Neural cell (in vitro differentiated cells): ENCODE data around the gene KIFAP3. TPM values are rescaled to one million over a fixed set of nuclear protein-coding genes. Genes with fewer than 3 reads are reported as not detected.

Source experiments
- H2AFZ ChIP-seq: fragments of 200-600, 300-800 bp; sonication (generic), shearing (Covaris generic); 2 replicates; pipeline ENCODE4 v1.6.0; 2014; ENCODE audit warnings: low read depth, mild to moderate bottlenecking, antibody characterized with exemption, low read length, moderate library complexity
- H3F3A ChIP-seq: fragments of 200-600 bp; shearing (Covaris generic); 2 replicates; pipeline ENCODE4 v1.6.1; 2016; ENCODE audit warnings: mild to moderate bottlenecking, moderate library complexity, mixed read lengths, antibody characterized with exemption, low read length; ENCODE audit not compliant: insufficient read depth, poor library complexity, severe bottlenecking
- H3K27ac ChIP-seq: fragments of 200-600, 300-800 bp; sonication (generic), shearing (Covaris generic); 2 replicates; pipeline ENCODE4 v1.5.1; 2014; ENCODE audit warnings: mild to moderate bottlenecking, low read length, moderate library complexity
- H3K27me3 ChIP-seq: fragments of 300-800, 200-600 bp; sonication (generic), shearing (Covaris generic); 2 replicates; pipeline ENCODE4 v1.6.0; 2014; ENCODE audit warnings: mild to moderate bottlenecking, low read depth, low read length, moderate library complexity; ENCODE audit not compliant: insufficient read depth
- H3K36me3 ChIP-seq: fragments of 300-800, 200-600 bp; sonication (generic), shearing (Covaris generic); 2 replicates; pipeline ENCODE4 v1.5.1; 2014; ENCODE audit warnings: mild to moderate bottlenecking, antibody characterized with exemption, low read length, moderate library complexity; ENCODE audit not compliant: insufficient read depth
- H3K4me2 ChIP-seq: fragments of 300-800, 200-600 bp; sonication (generic), shearing (Covaris generic); 2 replicates; pipeline ENCODE4 v1.6.0; 2014; ENCODE audit warnings: mild to moderate bottlenecking, low read length
- H3K4me3 ChIP-seq: fragments of 300-800, 200-600 bp; sonication (generic), shearing (Covaris generic); 2 replicates; pipeline ENCODE4 v1.5.1; 2014; ENCODE audit warnings: mild to moderate bottlenecking, low read length, moderate library complexity
- H3K79me2 ChIP-seq: fragments of 200-600 bp; shearing (Covaris generic); replicated peaks from 2 replicates; pipeline ENCODE4 v1.6.0; 2014; ENCODE audit warnings: mild to moderate bottlenecking, low read length, moderate library complexity; ENCODE audit not compliant: insufficient read depth
- H3K9ac ChIP-seq: fragments of 300-800, 200-600 bp; sonication (generic), shearing (Covaris generic); 2 replicates; pipeline ENCODE4 v1.6.1; 2016; ENCODE audit warnings: mild to moderate bottlenecking, low read length, mixed read lengths
- H3K9me2 ChIP-seq: fragments of 200-600 bp; shearing (Covaris generic); 2 replicates; pipeline ENCODE4 v1.6.1; 2016; ENCODE audit warnings: mild to moderate bottlenecking, low read length, mixed read lengths; ENCODE audit not compliant: insufficient read depth
- H3K9me3 ChIP-seq: fragments of 200-600, 300-800 bp; sonication (generic), shearing (Covaris generic); 2 replicates; pipeline ENCODE4 v1.6.1; 2016; ENCODE audit warnings: mild to moderate bottlenecking, mixed run types, low read length, moderate library complexity, mixed read lengths
- H4K20me1 ChIP-seq: fragments of 200-600 bp; shearing (Covaris generic); 2 replicates; pipeline ENCODE4 v1.6.1; 2016; ENCODE audit warnings: mild to moderate bottlenecking, mixed run types; ENCODE audit not compliant: insufficient read depth
- CTCF ChIP-seq: fragments of 450-650 bp; IDR thresholded peaks from 2 replicates; pipeline ENCODE4 v1.5.1; 2014; ENCODE audit warnings: antibody characterized with exemption, mild to moderate bottlenecking, moderate library complexity; ENCODE audit not compliant: poor library complexity, severe bottlenecking
- EP300 ChIP-seq: fragments of 450-650 bp; conservative IDR thresholded peaks from 2 replicates; pipeline ENCODE4 v1.6.1; 2014; ENCODE audit warnings: antibody characterized with exemption, mild to moderate bottlenecking, moderate library complexity; ENCODE audit not compliant: poor library complexity, severe bottlenecking
- EZH2 ChIP-seq: fragments of 200-600, 300-800 bp; shearing (Covaris generic), sonication (generic); IDR thresholded peaks from 2 replicates; pipeline ENCODE4 v1.6.1; 2014; ENCODE audit warnings: antibody characterized with exemption, low read length, borderline replicate concordance, mild to moderate bottlenecking; ENCODE audit not compliant: insufficient read depth, poor library complexity, severe bottlenecking
- MXI1 ChIP-seq: fragments of 450-650 bp; conservative IDR thresholded peaks from 2 replicates; pipeline ENCODE4 v1.6.1; 2014; ENCODE audit warnings: antibody characterized with exemption, mild to moderate bottlenecking; ENCODE audit not compliant: poor library complexity, severe bottlenecking
- POLR2AphosphoS5 ChIP-seq: IDR thresholded peaks from 2 replicates; pipeline ENCODE4 v1.6.1; 2012
- RAD21 ChIP-seq: fragments of 450-650 bp; conservative IDR thresholded peaks from 2 replicates; pipeline ENCODE4 v1.6.1; 2014; ENCODE audit warnings: antibody characterized with exemption, mild to moderate bottlenecking, moderate library complexity
- REST ChIP-seq: IDR thresholded peaks from 2 replicates; pipeline ENCODE4 v1.6.1; 2012; ENCODE audit warnings: borderline replicate concordance
- SMC3 ChIP-seq: fragments of 450-650 bp; conservative IDR thresholded peaks from 2 replicates; pipeline ENCODE4 v1.6.1; 2014; ENCODE audit warnings: antibody characterized with exemption, mild to moderate bottlenecking, moderate library complexity; ENCODE audit not compliant: poor library complexity
- TAF1 ChIP-seq: IDR thresholded peaks from 2 replicates; pipeline ENCODE4 v1.6.1; 2012; ENCODE audit warnings: low read depth
- polyA plus RNA-seq: library from polyadenylated mRNA; depleted of rRNA; stranded (reverse); fragments of >200 nt; gene quantifications from 2 replicates; pipeline ENCODE4 v1.2.3, GENCODE V29; 2014

KIFAP3 gene
- polyA plus RNA-seq, 1 donor from 2014 or later = 256 TPM

- Histone ChIP-seq H3K27me3 (no peaks in the 10 kb centered on the region), H3K27ac (no peak overlapping the region), H3K36me3 (peaks cover 16% of the 10 kb centered on the region), H3K9ac (no peak overlapping the region), H3K4me2 (no peak overlapping the region), H2AFZ (no peak overlapping the region), H3K9me3 (no peaks in the 10 kb centered on the region), H3K9me2 (no peaks in the 10 kb centered on the region), H3K4me3 (no peak overlapping the region), H4K20me1 (no peaks in the 10 kb centered on the region), H3F3A (no peaks in the 10 kb centered on the region), H3K79me2 (no peaks in the 10 kb centered on the region)
- TF ChIP-seq CTCF (no peak), SMC3 (no peak), EZH2 (no peak), RAD21 (no peak), MXI1 (no peak), REST (no peak), POLR2AphosphoS5 (no peak), TAF1 (no peak)
These were observed 88.7 kb downstream of the KIFAP3 start for GRCh38 chr1:169985757-169986156.

- no peak overlapping the region for H3K4me2 ChIP-seq
- H3K27me3 ChIP-seq = no peaks in the 10 kb centered on the region
- peaks cover 3% of the 10 kb centered on the region for H3K36me3 ChIP-seq
- H3K4me3 ChIP-seq = no peak overlapping the region
- H3F3A ChIP-seq = no peaks in the 10 kb centered on the region
- no peaks in the 10 kb centered on the region for H3K9me3 ChIP-seq
- H3K27ac ChIP-seq = no peak overlapping the region
- no peak overlapping the region for H2AFZ ChIP-seq
- TF ChIP-seq POLR2AphosphoS5 (no peak), RAD21 (no peak), EP300 (no peak), REST (no peak), EZH2 (no peak), CTCF (no peak), SMC3 (no peak)
- no peaks in the 10 kb centered on the region for H3K9me2 ChIP-seq
- H3K79me2 ChIP-seq = no peaks in the 10 kb centered on the region
- H3K9ac ChIP-seq = no peak overlapping the region
- no peaks in the 10 kb centered on the region for H4K20me1 ChIP-seq
These were observed 100.4 kb downstream of the KIFAP3 start for GRCh38 chr1:169974067-169974466.
